ENCODE results near the gene CECR2. TPM values are rescaled to one million over a fixed set of nuclear protein-coding genes. Genes with fewer than 3 reads are reported as not detected.

Gene CECR2
- polyA plus RNA-seq, 1 donor from 2014 or later, result 2.1 TPM

DNA sequence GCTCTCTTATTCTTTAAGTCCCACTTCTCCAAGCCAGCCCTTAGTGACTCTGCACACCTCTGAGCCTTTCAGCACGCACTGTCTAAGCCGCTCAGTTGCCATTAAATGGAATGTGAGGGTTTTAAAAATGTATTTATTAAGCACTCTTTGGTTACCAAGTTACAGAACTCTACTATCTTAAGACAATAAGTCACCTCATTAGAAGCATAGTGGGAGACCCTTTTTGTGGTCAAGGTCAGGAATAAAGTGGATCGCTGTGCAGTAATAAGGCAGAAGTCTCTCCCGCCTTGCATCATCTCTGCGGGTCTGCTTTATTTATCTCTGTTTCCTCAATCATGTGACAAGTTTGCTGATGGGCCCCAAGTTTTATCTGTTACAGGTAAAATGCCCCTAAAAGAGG, 205.9 kb downstream of the CECR2 start:
- Histone ChIP-seq H2AFZ (ENCODE audit: low read depth, low read length) (no peak overlapping the region), H3K4me3 (ENCODE audit: low read length) (no peak overlapping the region), H3K9me2 (ENCODE audit: insufficient read depth, low read length) (no peaks in the 10 kb centered on the region), H3K36me3 (ENCODE audit: insufficient read depth, low read length) (no peaks in the 10 kb centered on the region), H3K9ac (ENCODE audit: low read length) (no peak overlapping the region), H3K27ac (ENCODE audit: low read length) (no peak overlapping the region), H3K79me2 (replicated peaks; ENCODE audit: insufficient read depth, low read length) (no peaks in the 10 kb centered on the region), H3K4me2 (ENCODE audit: low read length) (no peak overlapping the region), H3K27me3 (ENCODE audit: insufficient read depth, low read depth, low read length) (no peaks in the 10 kb centered on the region), H3K9me3 (ENCODE audit: low read length) (no peaks in the 10 kb centered on the region), H4K20me1 (ENCODE audit: insufficient read depth) (no peaks in the 10 kb centered on the region), H3F3A (ENCODE audit: insufficient read depth, low read length, poor library complexity, severe bottlenecking) (no peaks in the 10 kb centered on the region)
- TF ChIP-seq MXI1 (conservative IDR thresholded peaks at IDR 0.05; ENCODE audit: poor library complexity, severe bottlenecking), result no peak
- TF ChIP-seq TAF1 (IDR thresholded peaks at IDR 0.05; ENCODE audit: low read depth), result no peak

DNA sequence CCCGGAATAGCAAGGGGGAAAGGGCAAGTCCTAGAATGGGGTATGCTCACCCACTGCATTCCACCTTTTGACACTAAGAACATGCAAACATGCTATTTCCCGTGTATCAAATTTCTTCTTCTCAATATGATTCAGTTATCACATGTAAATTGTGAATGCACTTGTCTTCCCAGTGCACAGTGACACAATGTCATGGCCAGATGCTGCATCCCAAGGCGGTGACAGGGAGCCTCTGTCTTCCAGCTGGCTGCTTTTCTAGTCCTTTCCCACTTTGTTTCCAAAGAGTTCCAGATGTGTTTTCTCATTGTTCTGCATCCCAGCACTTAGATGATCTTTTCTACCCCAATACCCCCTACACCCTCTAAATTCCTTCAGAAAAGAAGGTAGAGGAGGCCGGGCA, 206.4 kb downstream of the CECR2 start:
- no peak overlapping the region for H3K4me3 ChIP-seq (ENCODE audit: low read length)
- no peak overlapping the region for H2AFZ ChIP-seq (ENCODE audit: low read depth, low read length)
- no peak overlapping the region for H3K9ac ChIP-seq (ENCODE audit: low read length)
- H3K9me2 ChIP-seq (ENCODE audit: insufficient read depth, low read length), result no peaks in the 10 kb centered on the region
- H3F3A ChIP-seq (ENCODE audit: insufficient read depth, low read length, poor library complexity, severe bottlenecking), result no peaks in the 10 kb centered on the region
- H3K36me3 ChIP-seq (ENCODE audit: insufficient read depth, low read length), result no peaks in the 10 kb centered on the region
- H3K4me2 ChIP-seq (ENCODE audit: low read length), result no peak overlapping the region
- no peaks in the 10 kb centered on the region for H3K27me3 ChIP-seq (ENCODE audit: insufficient read depth, low read depth, low read length)
- H3K9me3 ChIP-seq (ENCODE audit: low read length), result no peaks in the 10 kb centered on the region
- no peak overlapping the region for H3K27ac ChIP-seq (ENCODE audit: low read length)
- no peak for TF ChIP-seq REST (IDR thresholded peaks at IDR 0.05; ENCODE audit: borderline replicate concordance)
- TF ChIP-seq EZH2 (IDR thresholded peaks at IDR 0.05; ENCODE audit: borderline replicate concordance, insufficient read depth, low read length, poor library complexity, severe bottlenecking), result no peak
- no peak for TF ChIP-seq CTCF (IDR thresholded peaks at IDR 0.05; ENCODE audit: poor library complexity, severe bottlenecking)
- no peak for TF ChIP-seq RAD21 (conservative IDR thresholded peaks at IDR 0.05)
- TF ChIP-seq POLR2AphosphoS5 (IDR thresholded peaks at IDR 0.05), result no peak
- TF ChIP-seq SMC3 (conservative IDR thresholded peaks at IDR 0.05; ENCODE audit: poor library complexity), result no peak
- TF ChIP-seq TAF1 (IDR thresholded peaks at IDR 0.05; ENCODE audit: low read depth), result no peak
- TF ChIP-seq EP300 (conservative IDR thresholded peaks at IDR 0.05; ENCODE audit: poor library complexity, severe bottlenecking), result no peak
- no peak for TF ChIP-seq MXI1 (conservative IDR thresholded peaks at IDR 0.05; ENCODE audit: poor library complexity, severe bottlenecking)
- no peaks in the 10 kb centered on the region for H3K79me2 ChIP-seq (replicated peaks; ENCODE audit: insufficient read depth, low read length)
- H4K20me1 ChIP-seq (ENCODE audit: insufficient read depth), result no peaks in the 10 kb centered on the region

GRCh38 chr22:17576470-17576869, 207.2 kb downstream of the CECR2 start:
- Histone ChIP-seq H3K9me2 (ENCODE audit: insufficient read depth, low read length) (no peaks in the 10 kb centered on the region), H3K9ac (ENCODE audit: low read length) (no peak overlapping the region), H2AFZ (ENCODE audit: low read depth, low read length) (no peak overlapping the region), H3F3A (ENCODE audit: insufficient read depth, low read length, poor library complexity, severe bottlenecking) (no peaks in the 10 kb centered on the region), H4K20me1 (ENCODE audit: insufficient read depth) (no peaks in the 10 kb centered on the region), H3K4me3 (ENCODE audit: low read length) (no peak overlapping the region), H3K27ac (ENCODE audit: low read length) (no peak overlapping the region), H3K27me3 (ENCODE audit: insufficient read depth, low read depth, low read length) (no peaks in the 10 kb centered on the region), H3K4me2 (ENCODE audit: low read length) (no peak overlapping the region), H3K36me3 (ENCODE audit: insufficient read depth, low read length) (no peaks in the 10 kb centered on the region), H3K79me2 (replicated peaks; ENCODE audit: insufficient read depth, low read length) (no peaks in the 10 kb centered on the region), H3K9me3 (ENCODE audit: low read length) (no peaks in the 10 kb centered on the region)
- TF ChIP-seq REST (IDR thresholded peaks at IDR 0.05; ENCODE audit: borderline replicate concordance) (no peak), CTCF (IDR thresholded peaks at IDR 0.05; ENCODE audit: poor library complexity, severe bottlenecking) (no peak), SMC3 (conservative IDR thresholded peaks at IDR 0.05; ENCODE audit: poor library complexity) (no peak), TAF1 (IDR thresholded peaks at IDR 0.05; ENCODE audit: low read depth) (no peak), EZH2 (IDR thresholded peaks at IDR 0.05; ENCODE audit: borderline replicate concordance, insufficient read depth, low read length, poor library complexity, severe bottlenecking) (no peak)
